CD4-positive, alpha-beta T cell treated with Interleukin-4 for 1 hour (primary cell): ENCODE results near the gene TLCD3A.
"Not testable (repeated sequence)": the region's sequence is repeated elsewhere in the genome, so short reads cannot be mapped to it uniquely, and the experiment has no call there.

Experiments used
- DNase-seq, 2 donors: peaks; one replicate each; pipeline ENCODE4 v3.0.0-alpha.2; 2020 to 2022

Gene TLCD3A

GRCh38 chr17:789931-790873 lies 57.8 kb downstream of the TLCD3A start:
- DNase-seq, result not testable (repeated sequence)

GRCh38 chr17:790874-791247 lies 58.5 kb downstream of the TLCD3A start:
- DNase-seq, result not testable (repeated sequence)

GRCh38 chr17:791829-792228 lies 59.4 kb downstream of the TLCD3A start:
- no peak for DNase-seq

DNA sequence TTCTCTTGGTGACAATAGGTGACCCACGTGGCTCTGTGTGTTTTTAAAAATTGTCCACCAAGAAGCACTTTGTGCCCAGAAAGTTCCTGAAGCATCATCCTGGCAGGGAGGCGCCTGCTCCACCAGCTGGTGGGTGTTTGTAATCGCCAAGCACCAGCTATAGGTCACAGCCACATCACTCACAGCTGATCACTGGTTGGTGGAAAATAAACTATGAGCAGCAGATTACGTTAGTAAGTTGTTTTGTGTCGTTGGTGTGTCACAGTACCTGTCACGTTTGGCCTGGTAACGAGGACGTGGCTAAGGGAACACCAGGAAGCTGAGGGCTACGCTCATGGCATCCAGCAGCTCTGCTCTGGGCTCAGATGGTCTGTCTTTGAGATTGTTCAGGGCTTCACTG lies 59.9 kb downstream of the TLCD3A start:
- no peak for DNase-seq
